IMR-90 (cell line): ENCODE results near the gene CTBP1. TPM values are rescaled to one million over a fixed set of nuclear protein-coding genes. Genes with fewer than 3 reads are reported as not detected.

Experiments used
- ATAC-seq: fragments of 200-7000 bp; cut with Tn5 transposase; 2 replicates; pipeline ENCODE4 v1.9.1; 2020; ENCODE audit warnings: low read depth, mild to moderate bottlenecking, moderate library complexity
- BruUV-seq: library from RNA; stranded (reverse); fragments of 400-500 nt; replicated peaks from 2 replicates; lab custom pipeline; 2021; lab: Mats Ljungman, UMichigan
- CTCF ChIA-PET: fragments of 300-600 bp; formaldehyde crosslinking; extraction: SDS; loops from one replicate; lab custom pipeline; 2021; ENCODE audit warnings: antibody characterized with exemption; lab: Yijun Ruan, JAX
- POLR2A ChIA-PET: fragments of 300-600 bp; sonication (Branson Sonifier 250); formaldehyde crosslinking; loops from one replicate; lab custom pipeline; 2022; ENCODE audit warnings: antibody characterized with exemption; ENCODE audit not compliant: unreplicated experiment; lab: Charles Lee
- DNase-seq: peaks from one replicate; pipeline ENCODE4 v3.0.0; 2013
- H2AFZ ChIP-seq: replicated peaks from 2 replicates; pipeline ENCODE3; 2013; ENCODE audit warnings: low read length, mild to moderate bottlenecking; ENCODE audit not compliant: poor library complexity
- H2AK5ac ChIP-seq: 2 replicates; pipeline ENCODE4 v1.6.1; 2013; ENCODE audit warnings: low read depth, low read length, inconsistent platforms
- H2AK9ac ChIP-seq: replicated peaks from 2 replicates; pipeline ENCODE3; 2013; ENCODE audit warnings: mild to moderate bottlenecking, low read depth, low read length, moderate library complexity; ENCODE audit not compliant: poor library complexity
- H2BK120ac ChIP-seq: 2 replicates; pipeline ENCODE4 v1.6.1; 2013; ENCODE audit warnings: low read depth, low read length, inconsistent platforms
- H2BK15ac ChIP-seq: 3 replicates; pipeline ENCODE4 v1.6.1; 2013; ENCODE audit warnings: low read depth, low read length, inconsistent platforms
- H2BK20ac ChIP-seq: 2 replicates; pipeline ENCODE4 v1.6.1; 2013; ENCODE audit warnings: low read depth, mild to moderate bottlenecking, inconsistent platforms, low read length, moderate library complexity
- H2BK5ac ChIP-seq: 2 replicates; pipeline ENCODE4 v1.6.1; 2013; ENCODE audit warnings: mild to moderate bottlenecking, low read depth, low read length, inconsistent platforms; ENCODE audit not compliant: poor library complexity, severe bottlenecking
- H3K14ac ChIP-seq: replicated peaks from 2 replicates; pipeline ENCODE4 v1.6.1; 2013; ENCODE audit warnings: low read depth, low read length, inconsistent platforms
- H3K18ac ChIP-seq: 2 replicates; pipeline ENCODE4 v1.6.1; 2013; ENCODE audit warnings: low read depth, low read length, control low read depth
- H3K23ac ChIP-seq: 2 replicates; pipeline ENCODE4 v1.6.1; 2013; ENCODE audit warnings: low read depth, low read length, inconsistent platforms
- H3K27ac ChIP-seq: 2 replicates; pipeline ENCODE4 v1.5.1; 2013; ENCODE audit warnings: mild to moderate bottlenecking, control low read depth, low read length; ENCODE audit not compliant: insufficient read depth
- H3K27me3 ChIP-seq: 2 replicates; pipeline ENCODE4 v1.6.1; 2013; ENCODE audit warnings: low read length; ENCODE audit not compliant: control insufficient read depth, insufficient read depth
- H3K36me3 ChIP-seq: 2 replicates; pipeline ENCODE4 v1.6.1; 2013; ENCODE audit warnings: low read length, mixed read lengths; ENCODE audit not compliant: control insufficient read depth, insufficient read depth
- H3K4ac ChIP-seq: 2 replicates; pipeline ENCODE4 v1.6.1; 2013; ENCODE audit warnings: low read depth, low read length, inconsistent platforms
- H3K4me1 ChIP-seq: 2 replicates; pipeline ENCODE4 v1.6.1; 2013; ENCODE audit warnings: low read length, mixed read lengths; ENCODE audit not compliant: control insufficient read depth, insufficient read depth
- H3K4me2 ChIP-seq: 2 replicates; pipeline ENCODE4 v1.6.1; 2013; ENCODE audit warnings: low read depth, mild to moderate bottlenecking, control low read depth, low read length, moderate library complexity
- H3K4me3 ChIP-seq: 2 replicates; pipeline ENCODE4 v1.5.1; 2013; ENCODE audit warnings: low read depth, mild to moderate bottlenecking, control low read depth, low read length, moderate library complexity; ENCODE audit not compliant: insufficient read depth
- H3K56ac ChIP-seq: 2 replicates; pipeline ENCODE4 v1.6.1; 2013; ENCODE audit warnings: low read length, inconsistent platforms; ENCODE audit not compliant: insufficient read depth; ENCODE audit errors: extremely low read depth
- H3K79me1 ChIP-seq, 2 experiments: 2 replicates each; pipeline ENCODE4 v1.6.1; 2013; ENCODE audit warnings: low read length in 2 of 2, inconsistent platforms in 1 of 2, low read depth in 1 of 2
- H3K9ac ChIP-seq: 2 replicates; pipeline ENCODE4 v1.6.1; 2013; ENCODE audit warnings: low read depth, low read length, control low read depth
- H3K9me1 ChIP-seq: 2 replicates; pipeline ENCODE4 v1.6.1; 2013; ENCODE audit warnings: low read length, inconsistent platforms; ENCODE audit not compliant: insufficient read depth
- H3K9me3 ChIP-seq: 2 replicates; pipeline ENCODE4 v1.6.1; 2013; ENCODE audit warnings: low read length; ENCODE audit not compliant: control insufficient read depth, insufficient read depth
- H4K20me1 ChIP-seq: 2 replicates; pipeline ENCODE4 v1.6.1; 2013; ENCODE audit warnings: low read length, inconsistent platforms; ENCODE audit not compliant: insufficient read depth
- H4K5ac ChIP-seq: 2 replicates; pipeline ENCODE4 v1.6.1; 2013; ENCODE audit warnings: mild to moderate bottlenecking, low read depth, low read length, control low read depth
- H4K8ac ChIP-seq, 2 experiments: 2 replicates each; pipeline ENCODE4 v1.6.1; 2013; ENCODE audit warnings: low read depth in 2 of 2, low read length in 2 of 2, control low read depth in 1 of 2, inconsistent platforms in 1 of 2
- H4K91ac ChIP-seq: 2 replicates; pipeline ENCODE4 v1.6.1; 2013; ENCODE audit warnings: low read depth, low read length, inconsistent platforms; ENCODE audit not compliant: insufficient read depth
- BHLHE40 ChIP-seq: fragments of 150-350 bp; IDR thresholded peaks from 2 replicates; pipeline ENCODE4 v1.6.1; 2016; ENCODE audit warnings: mild to moderate bottlenecking, low read depth, low read length
- CEBPB ChIP-seq: IDR thresholded peaks from 2 replicates; pipeline ENCODE4 v1.6.1; 2012; ENCODE audit warnings: low read depth, low read length, improper control_type of control experiment
- CHD1 ChIP-seq: IDR thresholded peaks from 2 replicates; pipeline ENCODE4 v1.6.1; 2012; ENCODE audit warnings: low read depth, low read length, improper control_type of control experiment
- ELK1 ChIP-seq: fragments of 150-350 bp; IDR thresholded peaks from 2 replicates; pipeline ENCODE4 v1.6.1; 2016; ENCODE audit warnings: low read depth, mild to moderate bottlenecking, low read length, moderate library complexity, borderline replicate concordance
- FOS ChIP-seq: fragments of 150-350 bp; IDR thresholded peaks from 2 replicates; pipeline ENCODE4 v1.6.1; 2016; ENCODE audit warnings: low read depth, low read length
- MAFK ChIP-seq: IDR thresholded peaks from 2 replicates; pipeline ENCODE4 v1.6.1; 2012; ENCODE audit warnings: low read depth, low read length, improper control_type of control experiment
- MAZ ChIP-seq: IDR thresholded peaks from 2 replicates; pipeline ENCODE4 v1.6.1; 2012; ENCODE audit warnings: low read depth, mild to moderate bottlenecking, low read length, improper control_type of control experiment, moderate library complexity, borderline replicate concordance
- MXI1 ChIP-seq: IDR thresholded peaks from 2 replicates; pipeline ENCODE4 v1.6.1; 2012; ENCODE audit warnings: low read depth, mild to moderate bottlenecking, low read length, moderate library complexity, borderline replicate concordance
- NFE2L2 ChIP-seq: fragments of 150-350 bp; IDR thresholded peaks from 2 replicates; pipeline ENCODE4 v1.6.1; 2016; ENCODE audit warnings: low read depth, mild to moderate bottlenecking, low read length
- POLR2A ChIP-seq: IDR thresholded peaks from 2 replicates; pipeline ENCODE4 v1.6.1; 2012; ENCODE audit warnings: mild to moderate bottlenecking, low read depth, low read length
- RAD21 ChIP-seq: IDR thresholded peaks from 2 replicates; pipeline ENCODE4 v1.6.1; 2012; ENCODE audit warnings: low read length, improper control_type of control experiment
- RCOR1 ChIP-seq: IDR thresholded peaks from 2 replicates; pipeline ENCODE4 v1.6.1; 2012; ENCODE audit warnings: mild to moderate bottlenecking, low read length, improper control_type of control experiment; ENCODE audit not compliant: insufficient replicate concordance
- RFX5 ChIP-seq: IDR thresholded peaks from 2 replicates; pipeline ENCODE4 v1.8.0; 2012; ENCODE audit warnings: low read depth, mild to moderate bottlenecking, low read length, moderate library complexity
- SMC3 ChIP-seq: fragments of 150-350 bp; IDR thresholded peaks from 2 replicates; pipeline ENCODE4 v1.6.1; 2016; ENCODE audit warnings: low read depth, mild to moderate bottlenecking, antibody characterized with exemption, low read length, moderate library complexity
- USF2 ChIP-seq: fragments of 150-350 bp; IDR thresholded peaks from 2 replicates; pipeline ENCODE4 v1.6.1; 2017; ENCODE audit warnings: mild to moderate bottlenecking, antibody characterized with exemption, low read length, low read depth
- WGBS, 2 experiments: methylation state at CpG; one replicate each; pipeline versions ENCODE4 v1.1.5 to v1.1.7; 2013; ENCODE audit warnings: missing lambda C conversion rate in 2 of 2; ENCODE audit not compliant: insufficient read length in 1 of 2; ENCODE audit errors: extremely low coverage in 2 of 2; 5-methylcytosine and 5-hydroxymethylcytosine counted together
- dilution Hi-C: fragments of 300-500 bp; cut with HindIII; formaldehyde crosslinking; loops from one replicate; pipeline ENCODE4 v1.14.3; 2018; ENCODE audit warnings: low sequenced_read_pairs; ENCODE audit not compliant: unreplicated experiment
- in situ Hi-C: fragments of 300-500 bp; cut with MboI; formaldehyde crosslinking; loops from 3 replicates; pipeline ENCODE4 v1.14.3; 2019; ENCODE audit warnings: low sequenced_read_pairs, inconsistent platforms, mixed read lengths
- intact Hi-C: fragments of 100-400 bp; cut with micrococcal nuclease; formaldehyde crosslinking; loops from 2 replicates; pipeline ENCODE4 v1.10.0; 2022
- polyA plus RNA-seq, 3 experiments: library from polyadenylated mRNA; depleted of rRNA; stranded (reverse); fragments of >200 nt; gene quantifications; 2 replicates each; pipeline ENCODE4 v1.2.3, GENCODE V29; 2012; ENCODE audit warnings: low replicate concordance in 1 of 3
- total RNA-seq: library from RNA; depleted of rRNA; stranded (reverse); fragments of >200 nt; gene quantifications from 2 replicates; pipeline ENCODE4 v1.2.3, GENCODE V29; 2012
- TF ChIP-seq, protein P1 (sequence below): conservative IDR thresholded peaks from 2 replicates; pipeline ENCODE4 v1.5.1; 2012; ENCODE audit warnings: mild to moderate bottlenecking, low read depth, low read length, improper control_type of control experiment

The CTBP1 gene
- total and polyA plus RNA-seq, 2 of the 4 experiments (the other 2 are of a cell fraction), result 147 to 212 TPM

DNA sequence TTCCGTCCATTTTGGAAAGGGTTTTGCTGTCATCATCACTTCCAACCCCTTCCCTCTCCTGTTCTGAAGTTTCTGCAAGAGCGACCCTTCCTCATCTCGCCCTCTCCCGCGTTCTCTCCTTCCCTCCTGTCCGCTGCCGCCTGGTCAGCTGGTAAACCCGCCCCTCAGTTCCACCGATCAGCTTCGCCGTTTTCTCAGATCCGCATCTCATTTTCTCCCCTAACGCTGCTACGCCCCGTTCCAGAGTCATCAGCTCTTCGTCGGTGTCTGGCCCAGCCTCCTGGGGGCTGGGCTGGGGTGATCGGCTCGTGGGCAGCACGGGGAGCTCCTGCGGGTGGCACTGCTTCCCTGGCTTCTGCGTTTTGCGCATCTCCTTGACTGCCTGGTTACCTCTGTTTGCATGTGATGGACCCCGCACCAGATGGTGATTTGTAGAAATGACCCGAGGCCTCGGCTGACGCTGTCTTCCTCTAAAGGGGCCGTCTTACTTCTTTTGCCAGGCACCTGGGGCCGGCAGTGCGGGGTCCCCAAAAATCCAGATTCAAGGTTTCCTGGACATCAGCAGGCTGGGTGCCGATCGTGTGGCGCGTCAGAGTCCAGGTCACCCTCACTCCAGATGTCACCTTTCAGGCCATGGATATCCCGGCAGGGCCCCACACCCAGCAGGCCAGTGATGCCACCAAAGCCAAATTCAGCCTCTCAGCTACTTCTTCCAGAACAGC is 13.4 kb downstream of the CTBP1 start:
- H3K27me3 ChIP-seq, result no peaks in the 10 kb centered on the region
- no peak overlapping the region for H2AK9ac ChIP-seq
- no peak overlapping the region for H2BK20ac ChIP-seq
- H4K5ac ChIP-seq, result no peak overlapping the region
- no peak overlapping the region for H2BK15ac ChIP-seq
- in situ Hi-C loops (no loop called here), dilution Hi-C loops (no loop called here), intact Hi-C loops (no loop called here)
- no peak overlapping the region for H3K9ac ChIP-seq
- 95% methylated on average over 23 of the region's 35 CpGs; no CpG with 5 or more reads in 1 of the 2 experiments for WGBS, 2 experiments
- no peak overlapping the region for H2BK120ac ChIP-seq
- H4K20me1 ChIP-seq, result peaks cover 58% of the 10 kb centered on the region
- no TSS peak for BruUV-seq
- no peaks in the 10 kb centered on the region for H3K9me1 ChIP-seq
- no peak overlapping the region for H3K56ac ChIP-seq
- H2AFZ ChIP-seq, result no peak overlapping the region
- DNase-seq (no peak), ATAC-seq (no peak)
- H3K18ac ChIP-seq, result no peak overlapping the region
- no peak overlapping the region for H2BK5ac ChIP-seq
- no peak overlapping the region for H3K4ac ChIP-seq
- H3K79me1 ChIP-seq, result peaks cover 9 to 72% of the 10 kb centered on the region in 2 experiments
- no peak overlapping the region for H2AK5ac ChIP-seq
- no peak for TF ChIP-seq NFE2L2
- no peak for TF ChIP-seq RAD21
- no peak for TF ChIP-seq RFX5
- no peak for TF ChIP-seq USF2
- TF ChIP-seq MAFK, result no peak
- no peak for TF ChIP-seq MXI1
- TF ChIP-seq SMC3, result no peak
- no peak for TF ChIP-seq BHLHE40
- TF ChIP-seq CEBPB, result no peak
- TF ChIP-seq MAZ, result no peak
- TF ChIP-seq ELK1, result no peak
- no peak for TF ChIP-seq FOS
- TF ChIP-seq POLR2A, result no peak
- no peak for TF ChIP-seq CHD1
- TF ChIP-seq, protein P1, sequence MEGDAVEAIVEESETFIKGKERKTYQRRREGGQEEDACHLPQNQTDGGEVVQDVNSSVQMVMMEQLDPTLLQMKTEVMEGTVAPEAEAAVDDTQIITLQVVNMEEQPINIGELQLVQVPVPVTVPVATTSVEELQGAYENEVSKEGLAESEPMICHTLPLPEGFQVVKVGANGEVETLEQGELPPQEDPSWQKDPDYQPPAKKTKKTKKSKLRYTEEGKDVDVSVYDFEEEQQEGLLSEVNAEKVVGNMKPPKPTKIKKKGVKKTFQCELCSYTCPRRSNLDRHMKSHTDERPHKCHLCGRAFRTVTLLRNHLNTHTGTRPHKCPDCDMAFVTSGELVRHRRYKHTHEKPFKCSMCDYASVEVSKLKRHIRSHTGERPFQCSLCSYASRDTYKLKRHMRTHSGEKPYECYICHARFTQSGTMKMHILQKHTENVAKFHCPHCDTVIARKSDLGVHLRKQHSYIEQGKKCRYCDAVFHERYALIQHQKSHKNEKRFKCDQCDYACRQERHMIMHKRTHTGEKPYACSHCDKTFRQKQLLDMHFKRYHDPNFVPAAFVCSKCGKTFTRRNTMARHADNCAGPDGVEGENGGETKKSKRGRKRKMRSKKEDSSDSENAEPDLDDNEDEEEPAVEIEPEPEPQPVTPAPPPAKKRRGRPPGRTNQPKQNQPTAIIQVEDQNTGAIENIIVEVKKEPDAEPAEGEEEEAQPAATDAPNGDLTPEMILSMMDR, result no peak
- no peak for TF ChIP-seq RCOR1
- no peak overlapping the region for H3K14ac ChIP-seq
- H3K4me3 ChIP-seq, result no peak overlapping the region
- H3K4me2 ChIP-seq, result no peak overlapping the region
- H3K23ac ChIP-seq, result no peak overlapping the region
- peaks cover 75% of the 10 kb centered on the region for H3K36me3 ChIP-seq
- CTCF ChIA-PET, result no interaction called here
- peaks cover 12% of the 10 kb centered on the region for H3K4me1 ChIP-seq
- H3K27ac ChIP-seq, result no peak overlapping the region
- H4K91ac ChIP-seq, result no peak overlapping the region
- no peaks in the 10 kb centered on the region for H3K9me3 ChIP-seq
- POLR2A ChIA-PET, result no interaction called here
- H4K8ac ChIP-seq, result no peak overlapping the region
